Suprapubic skin (tissue), 4 donors: ENCODE data around the gene TAC3. TPM values are rescaled to one million over a fixed set of nuclear protein-coding genes. Genes with fewer than 3 reads are reported as not detected.

Experiments
- DNase-seq, 2 donors: peaks; one replicate each; pipeline ENCODE4 v3.0.0-alpha.2; 2019; ENCODE audit warnings: low spot score in 2 of 2
- H3K27ac ChIP-seq: fragments of 200-600 bp; sonication (generic); one replicate; pipeline ENCODE4 v1.5.1; 2019
- H3K27me3 ChIP-seq: fragments of 200-600 bp; sonication (generic); one replicate; pipeline ENCODE4 v1.5.1; 2019
- H3K36me3 ChIP-seq: fragments of 200-600 bp; sonication (generic); one replicate; pipeline ENCODE4 v1.5.1; 2019
- H3K4me1 ChIP-seq: fragments of 200-600 bp; sonication (generic); one replicate; pipeline ENCODE4 v1.5.1; 2019
- H3K4me3 ChIP-seq: fragments of 200-600 bp; sonication (generic); one replicate; pipeline ENCODE4 v1.5.1; 2019; ENCODE audit warnings: mild to moderate bottlenecking
- H3K9me3 ChIP-seq: fragments of 200-600 bp; sonication (generic); one replicate; pipeline ENCODE4 v1.5.1; 2019
- EP300 ChIP-seq: sonication (generic); formaldehyde crosslinking; IDR thresholded peaks from one replicate; pipeline ENCODE4 v1.6.1; 2017; ENCODE audit warnings: antibody characterized with exemption
- POLR2A ChIP-seq, 2 donors: fragments of 450-650 bp; IDR thresholded peaks; one replicate each; pipeline ENCODE4 v1.6.1; 2017; ENCODE audit warnings: antibody characterized with exemption in 2 of 2, mild to moderate bottlenecking in 2 of 2, moderate library complexity in 2 of 2
- POLR2AphosphoS5 ChIP-seq, 3 donors: sonication (generic); formaldehyde crosslinking; IDR thresholded peaks; one replicate each; pipeline ENCODE4 v1.6.1; 2017; ENCODE audit warnings: antibody characterized with exemption in 3 of 3
- WGBS: methylation state at CpG from one replicate; pipeline ENCODE4 v1.1.5; 2018; 5-methylcytosine and 5-hydroxymethylcytosine counted together
- total RNA-seq, 4 donors: library from RNA; depleted of rRNA; stranded (reverse); fragments of >200 nt; gene quantifications; one replicate each; pipeline ENCODE4 v1.1.0, GENCODE V29; 2016
- TF ChIP-seq, protein P1 (sequence below), 2 donors: fragments of 200-600 bp in 1 of 2; fragments of 450-650 bp in 1 of 2; sonication (generic) in 1 of 2; IDR thresholded peaks; one replicate each; pipeline ENCODE4 v1.5.1; 2016 to 2019; ENCODE audit warnings: antibody characterized with exemption in 2 of 2, mild to moderate bottlenecking in 1 of 2, moderate library complexity in 1 of 2

Gene TAC3
- total RNA-seq, 4 donors from 2014 or later = not detected

DNA sequence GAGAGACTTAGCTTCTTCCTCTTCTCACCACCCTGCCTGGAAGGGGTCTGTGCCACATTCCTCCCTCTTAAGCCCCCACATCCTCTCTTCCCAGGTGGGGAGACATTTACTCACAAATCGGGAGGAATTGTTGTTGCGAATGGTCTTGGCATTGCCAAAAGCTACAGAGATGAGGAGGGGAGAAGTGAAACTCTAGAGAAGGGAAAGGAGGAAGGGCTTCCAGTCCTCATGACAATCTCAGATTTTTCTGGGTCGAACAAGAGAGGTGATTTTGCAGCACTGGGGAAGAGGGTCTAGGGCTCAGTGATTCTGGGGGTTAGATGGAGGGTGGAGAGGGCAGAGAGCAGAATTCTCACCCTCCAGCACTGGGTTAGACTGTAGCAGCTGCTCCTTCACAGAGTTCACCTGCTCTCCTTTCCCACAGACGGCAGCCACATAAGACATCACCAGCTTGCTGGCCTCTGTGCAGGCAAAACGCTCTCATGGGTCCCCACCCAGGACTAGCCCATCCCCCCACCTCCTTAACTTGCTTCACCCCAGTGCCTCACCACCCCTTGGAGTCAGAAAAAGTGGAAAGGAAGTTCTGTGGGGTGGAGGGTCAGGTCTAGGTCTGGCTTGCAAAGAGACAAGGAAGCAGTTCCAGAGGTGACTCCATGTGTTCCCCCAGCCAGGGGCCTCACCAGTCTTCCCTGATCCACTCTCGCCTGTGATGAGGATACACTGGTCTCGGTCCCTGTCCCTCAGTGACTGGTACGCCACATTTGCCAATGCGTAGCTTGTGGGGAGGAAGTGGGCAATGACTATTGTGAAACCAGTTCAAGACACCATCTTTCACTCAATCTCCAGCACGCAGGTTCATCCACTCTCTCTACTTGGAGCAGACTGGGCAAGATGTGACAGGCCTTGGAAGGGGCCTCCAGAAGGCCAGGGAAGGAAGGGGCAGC, 30.9 kb upstream of the TAC3 start:
- TF ChIP-seq POLR2A (IDR thresholded peaks at IDR 0.05) (no peak), EP300 (no peak), POLR2AphosphoS5 (IDR thresholded peaks at IDR 0.05) (no peak)
- TF ChIP-seq, protein P1, sequence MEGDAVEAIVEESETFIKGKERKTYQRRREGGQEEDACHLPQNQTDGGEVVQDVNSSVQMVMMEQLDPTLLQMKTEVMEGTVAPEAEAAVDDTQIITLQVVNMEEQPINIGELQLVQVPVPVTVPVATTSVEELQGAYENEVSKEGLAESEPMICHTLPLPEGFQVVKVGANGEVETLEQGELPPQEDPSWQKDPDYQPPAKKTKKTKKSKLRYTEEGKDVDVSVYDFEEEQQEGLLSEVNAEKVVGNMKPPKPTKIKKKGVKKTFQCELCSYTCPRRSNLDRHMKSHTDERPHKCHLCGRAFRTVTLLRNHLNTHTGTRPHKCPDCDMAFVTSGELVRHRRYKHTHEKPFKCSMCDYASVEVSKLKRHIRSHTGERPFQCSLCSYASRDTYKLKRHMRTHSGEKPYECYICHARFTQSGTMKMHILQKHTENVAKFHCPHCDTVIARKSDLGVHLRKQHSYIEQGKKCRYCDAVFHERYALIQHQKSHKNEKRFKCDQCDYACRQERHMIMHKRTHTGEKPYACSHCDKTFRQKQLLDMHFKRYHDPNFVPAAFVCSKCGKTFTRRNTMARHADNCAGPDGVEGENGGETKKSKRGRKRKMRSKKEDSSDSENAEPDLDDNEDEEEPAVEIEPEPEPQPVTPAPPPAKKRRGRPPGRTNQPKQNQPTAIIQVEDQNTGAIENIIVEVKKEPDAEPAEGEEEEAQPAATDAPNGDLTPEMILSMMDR (IDR thresholded peaks at IDR 0.05) = no peak
- H3K36me3 ChIP-seq = no peaks in the 10 kb centered on the region

DNA sequence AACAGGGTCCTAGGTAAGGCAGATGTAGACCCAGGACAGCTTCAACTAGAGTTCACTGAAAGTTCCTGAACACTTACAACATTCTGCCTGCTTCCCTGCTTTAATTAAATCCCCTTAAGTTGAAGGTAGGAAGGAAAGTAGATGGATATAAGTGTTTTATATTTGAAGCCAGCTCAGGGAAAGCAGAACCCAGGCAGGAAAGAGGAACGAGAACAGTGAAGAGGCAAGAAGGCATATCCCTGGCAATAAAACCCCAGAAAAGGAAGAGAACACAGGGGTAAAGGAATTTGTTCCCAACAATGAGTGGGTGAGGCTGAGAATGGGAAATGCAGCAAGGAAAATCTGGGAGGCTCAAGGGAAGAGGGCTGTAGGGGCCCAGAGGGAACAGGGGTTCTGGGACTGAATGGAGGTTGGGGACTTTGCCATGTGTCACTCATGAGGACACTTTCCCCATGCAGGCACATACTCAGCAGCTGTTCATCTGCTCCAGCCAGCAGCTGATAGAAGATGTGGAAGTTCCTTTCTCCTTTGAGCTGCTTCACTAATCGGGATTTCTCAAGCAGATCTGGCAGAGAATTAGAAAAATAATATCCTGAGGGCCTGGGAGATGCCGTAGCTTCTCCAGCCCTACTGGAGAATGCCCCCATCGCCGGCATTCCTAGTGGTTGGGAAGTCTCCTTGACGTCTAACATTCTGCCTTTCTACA, 29.9 kb upstream of the TAC3 start:
- H3K9me3 ChIP-seq = no peaks in the 10 kb centered on the region
- H3K27ac ChIP-seq = no peak overlapping the region
- no peak for TF ChIP-seq POLR2A (IDR thresholded peaks at IDR 0.05)
- TF ChIP-seq, protein P1 (IDR thresholded peaks at IDR 0.05) = no peak
- DNase-seq = no peak
- WGBS = 59% methylated on average over 6 of the region's 6 CpGs
- H3K36me3 ChIP-seq = no peaks in the 10 kb centered on the region
- peaks cover 5% of the 10 kb centered on the region for H3K27me3 ChIP-seq
- H3K4me1 ChIP-seq = no peaks in the 10 kb centered on the region
- no peak overlapping the region for H3K4me3 ChIP-seq

More for the DNA sequence above, 30.9 kb upstream of the TAC3 start:
- H3K27me3 ChIP-seq = peaks cover 5% of the 10 kb centered on the region
- H3K4me1 ChIP-seq = no peaks in the 10 kb centered on the region
- no peak for DNase-seq
- H3K9me3 ChIP-seq = no peaks in the 10 kb centered on the region
- 68% methylated on average over 10 of the region's 10 CpGs for WGBS
- H3K4me3 ChIP-seq = no peak overlapping the region
- no peak overlapping the region for H3K27ac ChIP-seq

DNA sequence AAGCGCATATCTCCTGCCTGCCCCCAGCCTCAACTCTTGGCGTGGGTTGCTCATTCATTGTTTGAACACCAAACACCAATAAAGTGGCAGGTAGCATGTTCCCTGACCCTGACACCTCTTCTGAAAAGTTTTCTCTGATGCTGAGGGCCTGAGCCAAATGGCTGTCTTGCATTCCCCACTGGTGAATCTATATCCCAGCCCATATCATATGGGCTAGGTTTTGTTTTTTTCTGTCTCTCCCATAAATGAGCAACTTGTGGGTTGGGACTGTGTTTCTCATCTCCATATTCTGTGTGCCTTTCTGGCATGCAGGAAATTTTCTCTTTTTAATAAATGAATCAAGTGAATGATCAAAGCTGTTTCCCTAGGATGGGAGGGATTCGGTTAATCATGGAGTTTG, 28.6 kb upstream of the TAC3 start:
- H3K27ac ChIP-seq = no peak overlapping the region
- H3K36me3 ChIP-seq = no peaks in the 10 kb centered on the region
- H3K27me3 ChIP-seq = peaks cover 5% of the 10 kb centered on the region
- TF ChIP-seq POLR2AphosphoS5 (IDR thresholded peaks at IDR 0.05) = no peak
- TF ChIP-seq, protein P1 (IDR thresholded peaks at IDR 0.05) = no peak
- no peak for TF ChIP-seq POLR2A (IDR thresholded peaks at IDR 0.05)
- no peak for TF ChIP-seq EP300
- H3K9me3 ChIP-seq = no peaks in the 10 kb centered on the region
- no peaks in the 10 kb centered on the region for H3K4me1 ChIP-seq
- no peak for DNase-seq
- no peak overlapping the region for H3K4me3 ChIP-seq
- WGBS = 96% methylated on average over 3 of the region's 3 CpGs

DNA sequence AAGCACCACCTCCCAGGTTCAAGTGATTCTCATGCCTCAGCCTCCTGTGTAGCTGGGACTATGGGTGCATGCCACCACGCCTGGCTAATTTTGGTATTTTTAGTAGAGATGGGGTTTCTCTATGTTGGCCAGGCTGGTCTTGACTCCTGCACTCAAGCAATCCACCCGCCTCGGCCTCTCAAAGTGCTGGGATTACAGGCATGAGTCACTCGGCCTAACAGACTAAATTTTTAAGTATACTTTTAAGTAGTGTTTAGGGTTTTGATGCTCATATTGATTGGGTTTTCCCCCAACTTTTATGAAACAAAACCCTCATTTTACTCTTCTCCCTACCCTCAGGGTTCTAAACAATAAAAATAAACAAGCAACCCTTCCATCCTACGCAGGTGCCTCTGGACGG, 28.1 kb upstream of the TAC3 start:
- WGBS = 93% methylated on average over 6 of the region's 6 CpGs
- no peak for DNase-seq
- H3K27me3 ChIP-seq = peaks cover 5% of the 10 kb centered on the region
- H3K36me3 ChIP-seq = no peaks in the 10 kb centered on the region
- H3K4me3 ChIP-seq = no peak overlapping the region
- H3K4me1 ChIP-seq = no peaks in the 10 kb centered on the region
- no peaks in the 10 kb centered on the region for H3K9me3 ChIP-seq
- H3K27ac ChIP-seq = no peak overlapping the region
- TF ChIP-seq, protein P1 (IDR thresholded peaks at IDR 0.05) = no peak
- TF ChIP-seq POLR2AphosphoS5 (IDR thresholded peaks at IDR 0.05) = no peak
- TF ChIP-seq POLR2A (IDR thresholded peaks at IDR 0.05) = no peak
- no peak for TF ChIP-seq EP300

DNA sequence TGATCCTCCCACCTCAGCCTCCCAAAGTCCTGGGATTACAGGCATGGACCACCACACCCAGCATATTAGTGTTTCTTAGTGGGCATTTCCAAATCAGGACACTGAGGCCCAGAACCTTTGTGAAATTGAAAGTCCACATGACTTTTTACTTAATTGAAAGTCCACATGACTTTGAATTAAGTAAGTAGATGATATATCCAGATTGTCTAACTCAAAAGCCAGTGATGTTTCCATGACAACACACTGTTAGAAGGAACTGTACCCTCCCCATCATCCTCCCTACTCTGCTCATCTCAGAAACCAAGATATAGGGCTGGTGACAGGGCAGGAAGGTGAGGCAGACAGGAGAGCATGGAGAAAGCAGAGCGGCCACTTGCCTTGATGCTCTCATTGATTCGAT, 26.4 kb upstream of the TAC3 start:
- DNase-seq = no peak
- H3K27me3 ChIP-seq = peaks cover 5% of the 10 kb centered on the region
- TF ChIP-seq POLR2A (IDR thresholded peaks at IDR 0.05) = no peak
- TF ChIP-seq, protein P1 (IDR thresholded peaks at IDR 0.05) = no peak
- no peak for TF ChIP-seq EP300
- TF ChIP-seq POLR2AphosphoS5 (IDR thresholded peaks at IDR 0.05) = no peak
- H3K9me3 ChIP-seq = no peaks in the 10 kb centered on the region
- no peaks in the 10 kb centered on the region for H3K4me1 ChIP-seq
- no peak overlapping the region for H3K27ac ChIP-seq
- H3K36me3 ChIP-seq = no peaks in the 10 kb centered on the region
- WGBS = 97% methylated on average over 2 of the region's 2 CpGs
- H3K4me3 ChIP-seq = no peak overlapping the region
